ENCODE results near the gene TMSB15C.
A peak's percentile ranks its signal among the peaks of the same experiment; 100 is the strongest.
"Not testable (repeated sequence)": the region's sequence is repeated elsewhere in the genome, so short reads cannot be mapped to it uniquely, and the experiment has no call there.

TMSB15C gene

DNA sequence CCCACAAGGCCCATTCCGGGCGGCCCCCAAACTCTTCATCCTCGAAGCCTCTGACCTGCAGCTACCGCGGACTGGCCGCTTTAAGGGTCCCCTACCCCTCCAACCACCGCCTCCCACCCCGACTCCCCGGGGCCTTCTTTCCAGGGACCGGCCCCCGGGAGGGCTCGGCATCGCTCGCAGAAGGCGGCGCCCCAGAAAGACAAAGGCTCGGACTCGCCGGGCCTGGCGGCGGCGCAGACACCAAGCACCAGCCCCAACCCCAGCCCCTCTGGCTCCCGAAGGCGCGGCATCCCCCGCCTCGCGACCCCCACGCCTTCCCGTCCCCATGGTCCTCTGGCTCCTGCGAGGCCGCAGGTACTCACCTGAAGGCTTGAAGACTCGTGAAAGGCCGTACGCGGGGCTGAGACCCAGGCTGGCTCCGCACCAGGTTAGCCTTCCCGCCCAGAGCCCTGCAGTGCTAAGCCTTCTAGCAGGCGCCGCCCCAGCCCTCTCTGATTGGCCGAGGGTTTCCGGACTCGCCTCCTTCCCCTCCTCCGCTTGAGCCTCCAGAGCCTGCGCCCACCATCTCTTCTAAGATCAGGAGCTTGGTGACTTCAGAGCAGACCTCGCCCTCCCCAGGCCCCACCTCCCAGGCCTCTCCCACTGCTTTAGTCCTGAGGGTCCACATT, at the start of gene TMSB15C:
TMSB15C (minus strand) TSS at position 459 of the 668 bp plus-strand sequence.
- not testable (repeated sequence) for DNase-seq (ENCODE audit: low spot score)

DNA sequence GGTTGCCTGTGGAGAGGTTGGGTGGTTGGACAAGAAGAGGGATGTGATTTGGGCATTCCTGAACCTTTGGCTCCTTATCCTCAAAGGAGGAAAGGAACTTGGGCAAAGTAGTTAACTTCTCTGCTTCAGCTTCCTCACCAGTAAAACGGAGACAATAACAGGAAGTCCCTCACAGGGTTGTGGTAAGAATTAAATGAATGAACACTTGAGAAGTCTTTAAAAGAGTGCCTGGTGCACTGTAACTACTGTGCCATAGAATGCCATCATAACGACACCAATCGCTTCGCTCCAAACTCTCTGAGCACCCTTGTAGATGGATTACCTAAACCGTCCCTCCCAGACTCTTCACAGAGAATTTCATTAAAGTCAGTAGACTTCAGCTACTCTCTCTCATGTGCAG, 46.8 kb upstream of the TMSB15C start:
- DNase-seq (ENCODE audit: low spot score) = no peak

DNA sequence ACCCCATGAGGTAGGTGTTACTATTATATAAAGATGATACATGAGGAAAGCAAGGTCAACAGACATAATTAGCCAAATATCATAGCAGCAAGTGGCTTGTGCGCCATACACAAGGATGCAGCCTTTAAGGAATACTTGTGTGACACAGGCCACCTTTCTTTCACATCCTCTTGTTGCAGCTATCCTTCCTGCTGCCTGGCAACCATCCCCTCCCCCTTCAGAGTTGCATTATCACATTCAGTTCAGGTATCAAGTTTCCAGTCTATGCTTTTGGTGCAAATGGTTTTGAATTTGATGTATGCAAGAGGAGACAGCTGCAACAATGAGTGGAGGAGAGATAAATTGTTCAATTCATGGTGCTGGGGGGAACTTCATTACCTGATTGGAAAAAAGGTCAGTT, 42.7 kb upstream of the TMSB15C start:
- DNase-seq (ENCODE audit: low spot score) = no peak

DNA sequence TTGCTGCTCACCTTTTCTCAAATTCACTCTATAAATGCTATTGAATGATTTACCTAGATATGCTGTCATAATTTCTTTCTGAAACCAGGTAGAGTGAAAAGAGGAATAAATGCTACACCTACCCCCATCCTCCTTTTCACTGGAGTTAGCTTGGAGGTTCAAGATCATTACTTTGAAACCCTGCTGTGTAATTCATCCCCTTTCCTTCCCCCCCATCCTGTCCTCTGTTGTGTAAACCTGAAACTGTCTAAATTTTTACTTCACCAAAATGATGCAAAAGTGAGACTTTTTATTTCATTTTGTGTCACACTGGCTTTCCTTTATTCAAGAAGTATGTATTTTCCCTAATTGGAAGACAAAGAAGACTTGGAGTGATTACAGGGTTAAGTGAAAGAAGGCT, 41.7 kb upstream of the TMSB15C start:
- no peak for DNase-seq (ENCODE audit: low spot score)

DNA sequence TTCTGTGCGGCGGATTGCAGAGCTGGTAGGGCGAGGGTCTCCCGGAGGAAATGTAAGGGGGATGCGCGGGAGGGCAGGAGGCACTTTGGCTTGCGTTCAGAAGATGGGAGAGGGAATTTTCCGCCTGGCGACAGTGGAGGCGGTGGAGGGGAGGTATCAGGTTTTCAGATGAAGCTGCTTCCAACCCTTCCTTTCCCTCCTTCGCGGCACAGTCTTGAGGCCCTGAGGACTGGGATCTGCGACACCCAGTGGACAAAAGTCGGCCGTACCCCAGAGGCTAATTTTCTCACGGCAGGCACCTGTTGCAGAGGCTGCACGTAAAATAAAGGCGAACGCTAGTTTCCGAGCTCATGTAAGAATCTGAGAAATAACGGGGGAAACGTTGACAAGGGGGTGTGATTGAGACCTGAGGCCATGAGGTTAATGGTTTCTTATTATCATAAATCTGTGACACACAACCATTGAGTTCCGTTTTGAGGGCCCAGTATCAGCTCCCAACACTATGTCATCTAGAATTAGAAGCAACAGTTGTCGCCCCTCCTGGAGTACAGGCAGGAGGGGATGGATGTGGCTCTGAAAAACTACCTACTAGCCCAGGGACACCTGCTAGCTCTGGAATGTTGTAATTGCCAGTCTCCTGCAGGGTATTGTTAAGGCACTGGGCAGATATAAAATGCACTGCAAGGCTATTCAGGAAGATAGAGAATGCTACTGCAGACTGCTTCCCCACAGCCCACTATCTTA, 37.4 kb upstream of the TMSB15C start:
- DNase-seq (ENCODE audit: low spot score) = peak; percentile 23

DNA sequence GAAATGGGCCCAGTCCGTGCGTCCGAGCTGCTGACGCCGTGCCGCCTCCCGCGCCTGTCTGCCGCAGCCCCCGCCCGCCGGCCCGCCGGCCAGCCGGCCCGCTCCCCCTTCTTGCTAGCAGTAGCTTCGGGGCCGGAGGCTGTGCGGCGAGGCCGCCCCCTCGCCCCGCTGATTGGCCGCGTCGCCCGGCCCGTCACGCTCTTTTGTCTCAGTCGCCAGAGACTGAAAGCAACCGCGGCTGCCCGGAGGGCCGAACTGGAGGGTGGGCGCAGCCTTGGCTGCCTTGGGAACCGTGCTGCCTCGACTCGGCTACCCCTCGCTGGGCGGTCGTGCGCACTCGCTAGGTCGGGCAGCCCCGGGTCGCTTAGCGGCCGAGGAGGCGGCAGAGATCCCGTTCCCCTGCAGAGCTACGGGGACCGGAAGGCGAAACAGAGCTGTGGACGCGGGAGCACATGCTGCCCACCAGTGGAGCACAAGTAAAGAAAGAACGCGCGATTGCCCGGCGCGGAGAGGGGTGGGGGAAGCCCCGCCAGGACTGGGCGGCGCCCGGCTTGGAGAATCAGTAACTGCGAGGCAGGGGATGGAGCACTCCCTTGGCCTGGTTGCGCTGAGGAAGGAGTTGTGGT, 36.4 kb upstream of the TMSB15C start, which contains the start of gene ZCCHC18:
ZCCHC18 (plus strand) TSS at position 198 of the 626 bp plus-strand sequence. CDS start 1,589 bp downstream, outside the sequence.
- DNase-seq (ENCODE audit: low spot score) = peak; percentile 48

DNA sequence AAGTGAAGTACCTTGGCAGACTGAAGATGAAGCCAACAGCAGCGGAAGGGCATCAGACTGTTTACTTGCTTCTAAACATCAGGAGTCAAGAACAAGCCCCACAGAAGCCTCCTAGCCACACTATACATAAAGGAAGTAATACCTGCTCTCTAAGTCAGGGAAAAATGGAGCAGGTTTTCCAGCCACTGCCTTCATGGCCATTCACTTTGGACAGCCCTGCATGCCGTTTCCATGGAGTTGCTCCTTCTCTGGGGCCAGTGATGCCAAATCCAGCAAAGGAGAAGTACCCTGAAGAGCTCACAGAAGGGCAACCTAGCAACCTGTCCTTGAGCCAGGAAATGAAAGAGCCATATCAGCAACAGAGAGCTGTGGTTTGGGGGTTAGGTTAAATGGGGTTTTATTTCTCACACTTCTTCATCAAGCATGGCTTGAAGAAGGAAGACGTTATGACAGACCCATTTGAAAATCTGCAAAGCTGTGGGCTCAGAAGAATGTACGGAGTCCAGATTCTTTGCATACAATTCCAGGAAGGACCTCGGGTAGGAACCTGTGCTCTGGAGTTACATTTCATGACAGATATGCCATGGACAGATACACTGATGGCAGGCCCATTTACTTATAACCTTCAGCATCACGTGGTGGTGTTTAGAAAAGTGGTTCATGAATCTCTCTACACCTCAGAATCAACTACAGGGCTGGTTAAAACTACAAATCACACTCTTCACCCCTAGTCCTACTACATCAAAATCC, 34.6 kb upstream of the TMSB15C start:
- not testable (repeated sequence) for DNase-seq (ENCODE audit: low spot score)

DNA sequence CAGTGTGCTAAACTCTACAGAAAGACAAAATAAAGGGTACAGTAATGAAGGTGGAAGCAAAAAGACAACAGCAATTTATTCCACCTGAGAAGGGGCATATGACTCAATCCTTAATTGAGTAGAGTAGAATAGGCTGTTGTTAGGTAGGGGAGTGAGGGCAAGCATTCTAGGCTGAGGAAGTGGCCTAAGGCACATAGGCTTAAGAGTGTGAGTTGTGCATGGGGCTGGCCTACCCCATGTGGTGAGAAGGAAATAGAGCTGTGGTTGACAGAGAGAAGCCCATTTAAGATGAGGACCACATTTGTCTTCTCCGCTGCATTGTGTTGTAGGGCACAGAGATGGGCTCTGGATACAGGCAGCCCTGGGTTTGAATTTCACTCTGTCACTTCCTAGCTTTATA, 32.9 kb upstream of the TMSB15C start:
- DNase-seq (ENCODE audit: low spot score) = no peak

DNA sequence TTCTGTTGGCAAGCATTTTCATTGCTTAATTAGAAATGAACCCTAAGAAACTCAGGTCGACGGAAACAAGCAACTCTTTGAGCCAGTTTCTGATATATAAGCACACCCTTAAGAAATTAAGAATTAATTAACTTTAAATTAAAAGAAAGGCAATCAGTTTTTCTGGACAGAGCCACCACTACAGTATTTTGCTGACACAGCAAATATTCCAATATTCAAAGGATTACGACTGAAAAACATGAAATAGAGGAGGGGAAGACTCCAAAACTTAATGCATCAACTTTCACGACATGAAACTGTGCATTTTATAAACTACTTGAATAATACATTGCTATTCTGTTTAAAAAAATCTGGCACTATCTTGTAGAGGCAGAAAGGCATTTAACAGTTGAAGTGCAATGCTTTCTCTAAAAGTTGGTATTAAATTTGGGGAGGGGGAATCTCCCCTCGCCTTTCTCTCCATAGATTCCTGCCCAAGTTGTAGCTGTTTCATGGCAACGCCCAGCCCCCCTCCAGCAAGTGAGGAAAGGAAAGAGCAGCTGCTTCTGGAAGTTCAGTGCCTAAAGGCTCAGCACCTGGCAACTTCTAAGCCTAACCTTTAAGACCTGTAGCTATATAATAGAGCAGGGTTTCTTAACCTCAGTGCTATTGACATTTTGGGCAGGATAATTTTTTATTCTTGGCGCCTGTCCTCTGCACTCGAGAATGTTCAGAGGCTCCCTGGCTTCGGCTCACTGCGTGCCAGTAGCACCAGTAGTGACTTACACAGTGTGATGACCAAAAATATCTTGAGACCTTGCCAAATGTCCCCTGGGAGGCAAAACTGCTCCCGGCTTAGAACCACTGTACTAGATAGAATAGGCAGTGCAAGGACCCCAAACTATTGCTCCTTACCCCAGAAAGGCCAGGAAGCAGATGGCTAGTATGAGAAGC, 29.6 kb upstream of the TMSB15C start:
- DNase-seq (ENCODE audit: low spot score) = no peak

DNA sequence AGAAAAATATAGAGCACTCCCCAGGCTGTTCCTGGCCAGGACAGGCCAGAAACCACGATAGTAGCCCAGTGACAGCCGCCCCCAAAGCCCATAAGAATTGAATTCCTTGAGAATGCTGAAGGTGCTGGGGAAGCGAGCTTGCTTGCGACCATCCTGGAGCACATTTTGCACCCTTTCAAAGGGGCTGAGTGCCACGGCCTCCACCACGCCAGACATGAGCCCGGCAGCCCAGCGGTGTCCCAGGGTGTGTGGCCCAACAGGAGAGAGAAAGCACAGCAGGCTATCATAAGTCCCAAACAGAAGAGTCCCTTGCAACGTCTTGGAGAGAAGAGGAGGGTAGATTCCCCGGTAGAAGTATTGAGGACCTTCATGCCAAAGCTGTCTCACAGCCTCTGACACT, 28.6 kb upstream of the TMSB15C start:
- DNase-seq (ENCODE audit: low spot score) = no peak

DNA sequence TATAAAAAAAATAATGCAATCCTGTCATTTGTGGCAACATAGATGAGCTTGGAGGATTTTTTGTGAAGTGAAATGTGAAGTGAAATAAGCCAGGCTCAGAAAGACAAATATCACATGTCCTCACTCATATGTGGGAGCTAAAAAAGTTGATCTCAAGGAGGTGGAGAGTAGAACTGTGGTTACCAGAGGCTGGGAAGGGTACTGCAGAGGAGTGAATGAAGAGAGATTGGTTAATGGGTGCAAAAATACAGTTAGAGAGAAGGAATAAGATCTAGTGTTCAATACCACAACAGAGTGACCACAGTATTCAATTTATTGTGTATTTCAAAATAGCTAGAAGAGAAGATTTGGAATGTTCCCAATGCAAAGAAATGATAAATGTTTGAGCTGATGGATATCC, 22.9 kb upstream of the TMSB15C start:
- no peak for DNase-seq (ENCODE audit: low spot score)

DNA sequence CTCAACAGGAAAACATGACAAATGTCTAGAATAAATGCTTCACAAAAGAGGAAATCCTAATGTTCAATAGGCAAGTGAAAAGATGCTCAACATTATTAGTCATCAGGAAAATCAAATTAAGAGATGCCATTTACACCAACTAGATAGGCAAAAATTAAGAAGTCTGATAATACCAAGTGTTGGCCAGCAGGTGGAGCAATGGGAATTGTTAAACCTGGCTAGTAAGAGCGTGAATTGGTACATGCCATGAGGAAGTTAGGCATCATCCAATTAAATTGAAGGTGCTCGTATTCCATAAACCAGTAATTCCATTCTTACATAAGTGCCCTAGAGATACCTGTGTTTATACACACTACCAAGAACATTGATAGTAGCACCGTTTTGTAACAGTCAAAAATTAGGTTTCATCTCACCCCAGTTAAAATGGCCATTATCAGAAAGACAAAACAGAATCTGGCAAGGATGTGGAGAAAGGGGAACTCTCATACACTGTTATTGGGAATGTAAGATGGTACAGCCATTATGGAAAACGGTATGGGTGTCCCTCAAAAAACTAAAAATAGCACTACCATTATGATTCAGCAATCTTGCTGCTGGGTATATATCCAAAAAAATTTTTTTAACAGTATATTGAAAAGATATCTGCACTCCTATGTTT, 22.2 kb upstream of the TMSB15C start:
- peak; percentile 12 for DNase-seq (ENCODE audit: low spot score)

DNA sequence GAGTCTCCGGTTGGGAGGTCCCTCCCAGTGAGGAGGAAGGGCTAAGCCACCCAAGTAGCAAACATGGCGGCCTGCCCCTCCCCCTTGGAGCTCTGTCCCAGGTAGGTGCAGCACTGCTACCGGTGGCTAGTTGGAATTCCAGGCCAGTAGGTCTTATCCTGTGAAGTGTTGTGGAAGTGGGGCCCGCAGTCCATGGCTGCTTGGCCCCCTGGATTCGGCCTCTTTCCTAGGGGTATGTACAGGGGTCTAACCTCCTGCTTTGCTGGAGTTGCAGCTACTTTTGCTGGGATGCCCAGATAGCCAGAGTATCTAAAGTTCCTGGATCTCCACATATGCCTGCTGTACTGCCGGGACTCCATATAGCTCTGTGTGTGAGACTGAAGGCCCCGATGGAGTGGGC, 9.9 kb upstream of the TMSB15C start:
- no peak for DNase-seq (ENCODE audit: low spot score)

DNA sequence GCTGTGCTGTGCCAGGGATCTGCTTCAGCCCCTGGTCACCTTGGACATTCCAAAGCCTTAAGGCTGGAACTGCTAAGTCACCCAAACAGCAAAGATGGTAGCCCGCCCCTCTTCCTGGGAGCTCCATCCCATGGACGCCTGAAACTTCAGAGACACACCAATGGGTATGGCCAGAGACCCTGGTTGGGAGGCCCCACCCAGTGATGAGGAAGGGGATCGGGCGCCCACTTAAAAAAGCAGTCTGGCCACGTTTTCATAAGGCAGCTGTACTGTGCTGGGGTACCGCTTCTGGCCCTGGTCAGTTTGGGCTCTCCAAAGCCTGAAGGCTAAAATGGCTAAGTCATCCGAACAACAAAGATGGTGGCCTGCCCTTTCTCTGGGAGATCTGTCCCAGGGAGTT, 9.4 kb upstream of the TMSB15C start:
- no peak for DNase-seq (ENCODE audit: low spot score)

DNA sequence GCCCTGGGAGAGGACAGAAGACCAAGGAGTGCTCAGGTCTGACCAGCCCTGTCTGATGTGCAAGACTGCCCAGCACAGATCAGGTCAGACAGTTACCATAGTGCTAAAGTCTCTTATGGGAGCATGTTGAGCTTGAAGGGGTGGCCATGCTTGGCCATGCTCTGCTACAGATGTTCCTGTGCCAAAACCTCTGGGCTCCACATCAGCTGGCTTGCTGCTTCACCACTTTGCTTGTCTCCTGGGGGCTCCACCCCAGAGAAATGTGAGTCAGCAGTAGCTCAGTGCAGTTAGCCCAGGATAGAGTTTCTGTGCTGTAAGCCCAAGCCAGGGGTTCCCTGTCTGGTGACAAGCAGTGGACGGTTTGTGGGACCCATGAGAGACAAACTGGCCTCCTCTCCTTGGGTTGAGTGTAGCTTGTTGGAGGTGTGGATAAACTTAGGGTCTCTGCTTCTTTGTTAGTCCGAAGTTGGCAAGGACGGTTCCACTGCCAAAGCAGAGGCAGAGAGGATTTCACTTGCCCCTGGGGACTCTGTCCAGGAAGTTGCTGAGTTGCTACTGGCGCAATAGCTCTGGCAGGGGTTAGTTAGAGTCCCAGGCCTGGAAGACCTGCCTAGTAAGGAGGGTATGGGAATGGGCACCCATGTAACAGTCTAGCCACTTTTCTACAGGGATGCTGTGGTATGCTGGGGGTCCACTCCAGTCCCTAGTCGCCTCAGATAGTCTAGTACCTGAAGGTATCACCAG, 8.7 kb upstream of the TMSB15C start:
- no peak for DNase-seq (ENCODE audit: low spot score)

DNA sequence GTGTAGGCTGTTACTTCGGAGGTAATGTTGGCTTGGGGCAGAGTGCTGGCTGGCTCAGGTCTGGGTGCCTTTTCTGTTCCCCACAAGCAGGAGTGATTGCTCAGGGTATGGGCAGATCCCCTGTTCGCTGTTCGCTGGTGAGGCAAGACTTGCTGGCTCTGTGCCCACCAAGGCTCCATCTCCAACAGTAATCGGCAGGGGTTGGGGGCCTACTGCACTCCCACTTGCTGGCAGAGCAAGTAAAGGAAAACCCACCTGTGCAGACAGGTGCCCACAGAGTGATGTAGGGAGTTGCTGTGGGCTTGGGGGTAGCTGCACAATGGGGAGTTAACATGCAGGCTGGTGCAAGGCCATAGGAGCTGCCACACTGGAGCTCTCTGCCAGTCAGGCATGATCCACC, 8.0 kb upstream of the TMSB15C start:
- DNase-seq (ENCODE audit: low spot score) = no peak

DNA sequence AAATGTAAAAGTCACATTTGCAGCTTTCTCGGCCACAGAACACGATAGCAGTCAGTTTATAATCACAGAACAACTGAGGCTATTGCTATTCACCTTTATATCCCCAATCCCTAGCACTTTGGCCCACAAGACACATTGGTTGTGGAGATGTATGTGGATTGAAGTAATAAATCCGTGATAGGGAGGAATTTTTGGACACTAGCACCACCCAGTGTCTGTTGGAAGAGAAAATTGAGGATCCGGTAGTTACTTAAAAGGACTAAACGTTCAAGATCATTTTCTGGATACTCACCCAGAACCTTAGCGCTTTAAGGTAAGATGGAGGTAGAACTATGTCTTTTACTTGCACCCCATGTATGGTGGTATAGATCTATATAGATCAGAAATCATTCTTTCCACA, 1.8 kb upstream of the TMSB15C start:
- not testable (repeated sequence) for DNase-seq (ENCODE audit: low spot score)

DNA sequence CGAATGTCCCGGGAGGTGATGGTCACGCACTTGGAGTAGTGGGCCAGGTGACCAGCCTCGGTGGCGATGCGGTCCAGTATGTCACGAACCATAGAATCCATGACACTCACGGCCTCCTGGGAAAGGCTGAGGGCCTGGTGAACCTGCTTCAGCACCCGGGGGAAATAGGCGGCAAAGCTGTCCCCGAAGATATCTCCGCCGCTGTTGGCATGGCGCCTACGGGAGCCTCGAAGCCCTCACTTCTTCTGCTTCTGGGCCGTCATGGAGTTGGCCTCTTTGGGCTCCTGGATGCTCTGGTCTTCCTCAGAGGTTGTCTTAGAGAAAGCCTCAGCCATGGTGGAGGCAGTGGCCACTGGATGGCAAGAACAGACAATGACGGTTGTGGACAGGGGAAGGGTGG, 13.4 kb downstream of the TMSB15C start:
- DNase-seq (ENCODE audit: low spot score) = not testable (repeated sequence)

DNA sequence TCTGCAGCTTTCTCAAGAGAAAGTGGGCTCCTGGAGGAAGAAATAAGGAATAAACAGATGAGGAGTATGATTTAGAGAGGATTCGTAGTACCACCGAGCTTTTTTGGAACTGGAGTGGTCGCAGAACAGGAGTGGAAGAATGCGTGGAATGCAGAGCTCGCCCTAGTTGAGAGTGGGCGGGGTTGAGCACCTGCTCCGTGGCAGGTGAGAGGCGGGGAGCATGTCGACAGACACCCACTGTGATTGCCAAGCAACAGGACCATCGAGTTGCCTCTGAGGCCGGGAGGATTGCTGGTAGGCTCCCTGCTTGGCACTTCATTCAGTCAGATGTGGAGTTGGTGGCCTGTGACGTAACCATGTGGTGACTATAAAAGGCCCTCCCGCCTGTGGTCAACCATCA, 21.1 kb downstream of the TMSB15C start:
- not testable (repeated sequence) for DNase-seq (ENCODE audit: low spot score)

DNA sequence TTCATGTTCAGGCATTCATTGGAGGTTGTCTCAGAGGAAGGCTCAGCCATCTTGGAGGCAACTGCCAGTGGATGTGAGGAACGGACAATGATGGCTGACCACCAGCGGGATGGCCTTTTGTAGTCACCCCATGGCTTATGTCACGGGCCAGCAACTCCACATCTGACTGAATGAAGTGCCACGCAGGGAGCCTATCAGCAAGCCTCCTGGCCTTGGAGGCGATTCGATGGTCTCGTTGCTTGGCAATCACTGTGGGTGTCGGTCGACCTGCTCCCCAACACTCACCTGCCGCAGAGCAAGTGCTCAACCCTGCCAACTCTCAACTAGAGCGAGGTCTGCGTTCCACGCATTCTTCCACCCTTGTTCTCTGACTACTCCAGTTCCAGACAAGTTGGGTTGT, 28.9 kb downstream of the TMSB15C start:
- no peak for DNase-seq (ENCODE audit: low spot score)
